Common myeloid progenitor, CD34-positive (primary cell): ENCODE measurements around the gene FAM90A1.
"Not testable (repeated sequence)": the region's sequence is repeated elsewhere in the genome, so short reads cannot be mapped to it uniquely, and the experiment has no call there.

Experiments used
- CTCF ChIA-PET: fragments of 350-600 bp; sonication (Branson Sonifier 250); formaldehyde crosslinking; loops from one replicate; lab custom pipeline; 2021; ENCODE audit warnings: antibody characterized with exemption; lab: Charles Lee
- POLR2A ChIA-PET: fragments of 350-600 bp; sonication (Branson Sonifier 250); formaldehyde crosslinking; loops from one replicate; lab custom pipeline; 2021; ENCODE audit warnings: antibody characterized with exemption; lab: Charles Lee
- DNase-seq, 3 donors: peaks; one replicate each; pipeline versions ENCODE4 v3.0.0 to v3.0.0-alpha.2; 2013
- H3K27ac ChIP-seq, 2 experiments: 1 replicate in 1 of 2; 2 replicates in 1 of 2; pipeline ENCODE4 v1.7.0; 2013; ENCODE audit warnings: inconsistent platforms in 2 of 2, low read length in 2 of 2, mild to moderate bottlenecking in 2 of 2, low read depth in 1 of 2, moderate library complexity in 1 of 2; ENCODE audit not compliant: severe bottlenecking in 2 of 2, insufficient read depth in 1 of 2, poor library complexity in 1 of 2
- H3K27me3 ChIP-seq, 5 experiments: replicated peaks in 2 of 5; 1 replicate in 3 of 5; 2 replicates in 2 of 5; pipeline versions ENCODE4 v1.6.1 to v1.7.0; 2013; ENCODE audit warnings: low read length in 4 of 5, mild to moderate bottlenecking in 2 of 5, moderate library complexity in 2 of 5, inconsistent platforms in 1 of 5; ENCODE audit not compliant: insufficient read depth in 5 of 5, control insufficient read depth in 4 of 5
- H3K36me3 ChIP-seq, 4 experiments: 1 replicate in 2 of 4; 2 replicates in 2 of 4; pipeline versions ENCODE4 v1.6.1 to v1.7.0; 2013; ENCODE audit warnings: low read length in 3 of 4, control low read depth in 1 of 4, mild to moderate bottlenecking in 1 of 4; ENCODE audit not compliant: control insufficient read depth in 4 of 4, insufficient read depth in 4 of 4
- H3K4me1 ChIP-seq, 4 experiments: 1 replicate in 3 of 4; 2 replicates in 1 of 4; pipeline versions ENCODE4 v1.6.1 to v1.7.1; 2013; ENCODE audit warnings: low read length in 3 of 4, mild to moderate bottlenecking in 3 of 4, control low read depth in 1 of 4, inconsistent platforms in 1 of 4, moderate library complexity in 1 of 4; ENCODE audit not compliant: control insufficient read depth in 4 of 4, insufficient read depth in 4 of 4; ENCODE audit errors: control extremely low read depth in 1 of 4
- H3K4me3 ChIP-seq, 7 experiments: 1 replicate in 4 of 7; 2 replicates in 3 of 7; pipeline versions ENCODE4 v1.5.1 to v1.7.0; 2013; ENCODE audit warnings: mild to moderate bottlenecking in 7 of 7, low read length in 6 of 7, moderate library complexity in 6 of 7, inconsistent platforms in 2 of 7, low read depth in 2 of 7, control low read depth in 1 of 7; ENCODE audit not compliant: insufficient read depth in 4 of 7, control insufficient read depth in 1 of 7; ENCODE audit errors: extremely low read depth in 1 of 7
- H3K9me3 ChIP-seq, 5 experiments: 1 replicate in 4 of 5; 2 replicates in 1 of 5; pipeline versions ENCODE4 v1.6.1 to v1.7.1; 2013; ENCODE audit warnings: low read length in 4 of 5, mild to moderate bottlenecking in 2 of 5, inconsistent platforms in 1 of 5, low read depth in 1 of 5, moderate library complexity in 1 of 5; ENCODE audit not compliant: control insufficient read depth in 4 of 5, insufficient read depth in 2 of 5; ENCODE audit errors: control extremely low read depth in 1 of 5
- WGBS: methylation state at CpG from one replicate; pipeline ENCODE4 v1.1.5; 2013; ENCODE audit not compliant: insufficient coverage; 5-methylcytosine and 5-hydroxymethylcytosine counted together

FAM90A1 gene

DNA sequence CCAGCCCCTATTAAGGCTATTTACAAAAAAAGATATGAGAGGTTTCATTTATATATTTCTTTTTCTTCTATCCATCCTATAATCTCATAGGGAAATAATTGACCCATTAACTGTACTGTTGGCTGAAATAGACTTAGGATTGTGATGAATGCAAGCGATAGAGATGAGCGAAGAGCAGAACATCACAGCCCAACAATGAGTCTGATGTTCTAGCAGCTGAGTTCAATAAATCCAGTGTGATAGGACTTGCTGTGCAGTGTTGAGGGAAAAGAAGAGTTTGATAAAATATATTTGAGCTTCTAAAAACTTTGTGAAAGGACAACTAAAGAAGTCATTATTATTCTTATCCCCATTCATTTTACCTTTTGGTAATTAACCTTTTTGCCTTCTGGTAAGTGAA, 54.5 kb downstream of the FAM90A1 start:
- CTCF ChIA-PET, H3K36me3 ChIP-seq, H3K27me3 ChIP-seq, H3K27ac ChIP-seq, H3K9me3 ChIP-seq, POLR2A ChIA-PET, DNase-seq, H3K4me1 ChIP-seq, H3K4me3 ChIP-seq: not testable (repeated sequence)
- WGBS: 86% methylated on average over 2 of the region's 2 CpGs
